SK-N-SH (cell line): Measurements from ENCODE around the gene METTL3. TPM values are rescaled to one million over a fixed set of nuclear protein-coding genes. Genes with fewer than 3 reads are reported as not detected.

Source experiments
- CTCF ChIA-PET: fragments of 300-600, 350-600 bp; formaldehyde crosslinking; extraction: SDS; loops from one replicate; lab custom pipeline; 2021; lab: Yijun Ruan, JAX
- POLR2A ChIA-PET: fragments of 350-600 bp; sonication (Branson Sonifier 250); formaldehyde crosslinking; extraction: SDS; loops from one replicate; lab custom pipeline; 2020; ENCODE audit warnings: antibody characterized with exemption, inconsistent platforms; lab: Yijun Ruan, JAX
- DNase-seq: peaks from one replicate; pipeline ENCODE4 v3.0.0; 2012
- H2AFZ ChIP-seq: fragments of 200-600 bp; sonication (generic); 2 replicates; pipeline ENCODE4 v1.8.1; 2016; ENCODE audit warnings: antibody characterized with exemption, mild to moderate bottlenecking, low read depth
- H3F3A ChIP-seq: fragments of 200-600 bp; sonication (generic); replicated peaks from 2 replicates; pipeline ENCODE3; 2016; ENCODE audit warnings: antibody characterized with exemption, mild to moderate bottlenecking; ENCODE audit not compliant: insufficient read depth
- H3K27ac ChIP-seq, 2 experiments: fragments of 200-500 bp in 1 of 2; fragments of 200-600 bp in 1 of 2; sonication (Bioruptor generic) in 1 of 2; sonication (generic), shearing (Covaris generic) in 1 of 2; 2 replicates each; pipeline versions ENCODE4 v1.5.1 to v1.6.1; 2014 to 2016; ENCODE audit warnings: low read depth in 2 of 2, inconsistent platforms in 1 of 2, low read length in 1 of 2, mild to moderate bottlenecking in 1 of 2, mixed read lengths in 1 of 2
- H3K27me3 ChIP-seq: fragments of 200-600 bp; sonication (generic), shearing (Covaris generic); 2 replicates; pipeline ENCODE4 v1.6.1; 2016; ENCODE audit warnings: mixed run types; ENCODE audit not compliant: insufficient read depth
- H3K36me3 ChIP-seq, 2 experiments: fragments of 200-500 bp in 1 of 2; fragments of 200-600 bp in 1 of 2; sonication (Bioruptor generic) in 1 of 2; sonication (generic) in 1 of 2; replicated peaks in 1 of 2; 2 replicates each; pipeline versions ENCODE3 to v1.5.1; 2014 to 2016; ENCODE audit warnings: low read length in 1 of 2, mild to moderate bottlenecking in 1 of 2; ENCODE audit not compliant: insufficient read depth in 2 of 2, control insufficient read depth in 1 of 2
- H3K4me1 ChIP-seq, 2 experiments: fragments of 200-500 bp in 1 of 2; fragments of 200-600 bp in 1 of 2; sonication (Bioruptor generic) in 1 of 2; sonication (generic), shearing (Covaris generic) in 1 of 2; 2 replicates each; pipeline versions ENCODE4 v1.5.1 to v1.6.1; 2014 to 2016; ENCODE audit warnings: low read depth in 1 of 2, low read length in 1 of 2, mixed run types in 1 of 2; ENCODE audit not compliant: insufficient read depth in 2 of 2, control insufficient read depth in 1 of 2
- H3K4me2 ChIP-seq: fragments of 200-600 bp; sonication (generic), shearing (Covaris generic); 2 replicates; pipeline ENCODE4 v1.6.1; 2017; ENCODE audit warnings: mixed run types
- H3K4me3 ChIP-seq, 2 experiments: fragments of 200-500 bp in 1 of 2; fragments of 200-600 bp in 1 of 2; sonication (Bioruptor generic) in 1 of 2; sonication (generic), shearing (Covaris generic) in 1 of 2; 2 replicates each; pipeline versions ENCODE4 v1.5.1 to v1.8.1; 2014 to 2016; ENCODE audit warnings: low read depth in 2 of 2, inconsistent platforms in 1 of 2, low read length in 1 of 2, mild to moderate bottlenecking in 1 of 2, mixed read lengths in 1 of 2, moderate library complexity in 1 of 2
- H3K79me2 ChIP-seq: fragments of 200-600 bp; sonication (generic); 2 replicates; pipeline ENCODE4 v1.8.1; 2017; ENCODE audit warnings: mild to moderate bottlenecking; ENCODE audit not compliant: insufficient read depth
- H3K9ac ChIP-seq: fragments of 200-600 bp; sonication (generic); 2 replicates; pipeline ENCODE4 v1.6.1; 2017; ENCODE audit warnings: mixed run types
- H3K9me2 ChIP-seq: fragments of 200-600 bp; sonication (generic); 2 replicates; pipeline ENCODE4 v1.6.1; 2017; ENCODE audit warnings: mixed run types
- H3K9me3 ChIP-seq: fragments of 200-600 bp; sonication (generic); 2 replicates; pipeline ENCODE4 v1.6.1; 2017; ENCODE audit warnings: mixed run types, mild to moderate bottlenecking, moderate library complexity
- H4K20me1 ChIP-seq: fragments of 200-600 bp; sonication (generic); 2 replicates; pipeline ENCODE4 v1.6.1; 2017; ENCODE audit warnings: mild to moderate bottlenecking, mixed run types; ENCODE audit not compliant: insufficient read depth
- GABPA ChIP-seq: IDR thresholded peaks from 2 replicates; pipeline ENCODE4 v1.4.0; 2012; ENCODE audit warnings: low read depth, mild to moderate bottlenecking
- GATA2 ChIP-seq: sonication (generic); formaldehyde crosslinking; IDR thresholded peaks from 2 replicates; pipeline ENCODE4 v1.5.0; 2020; ENCODE audit warnings: mild to moderate bottlenecking, missing genetic modification reagents
- JUND ChIP-seq: IDR thresholded peaks from 2 replicates; pipeline ENCODE4 v1.4.0; 2012
- MEF2A ChIP-seq: IDR thresholded peaks from 2 replicates; pipeline ENCODE4 v1.4.0; 2012; ENCODE audit warnings: low read depth, borderline replicate concordance
- PBX3 ChIP-seq: IDR thresholded peaks from 2 replicates; pipeline ENCODE4; 2012
- REST ChIP-seq: IDR thresholded peaks from 2 replicates; pipeline ENCODE4 v1.6.1; 2012; ENCODE audit warnings: mild to moderate bottlenecking, low read depth, low read length, moderate library complexity
- RFX5 ChIP-seq: IDR thresholded peaks from 2 replicates; pipeline ENCODE4 v1.6.1; 2012; ENCODE audit warnings: mild to moderate bottlenecking, improper control_type of control experiment, low read length
- TCF12 ChIP-seq: IDR thresholded peaks from 2 replicates; pipeline ENCODE4 v1.4.0; 2012
- TEAD4 ChIP-seq: IDR thresholded peaks from 2 replicates; pipeline ENCODE4 v1.4.0; 2012; ENCODE audit warnings: mild to moderate bottlenecking, borderline replicate concordance; ENCODE audit not compliant: insufficient read depth
- ZBTB33 ChIP-seq: IDR thresholded peaks from 2 replicates; pipeline ENCODE4 v1.4.0; 2012; ENCODE audit warnings: low read depth, borderline replicate concordance
- WGBS: methylation state at CpG from one replicate; pipeline ENCODE4 v1.1.6; 2017; ENCODE audit warnings: low lambda C conversion rate; 5-methylcytosine and 5-hydroxymethylcytosine counted together
- polyA plus RNA-seq, 3 experiments: library from polyadenylated mRNA; depleted of rRNA; stranded (reverse); fragments of >200 nt; gene quantifications; 2 replicates each; pipeline ENCODE4 v1.2.3, GENCODE V29; 2012

METTL3 gene
- polyA plus RNA-seq, 1 of the 3 experiments (the other 2 are of a cell fraction), result 118 TPM

- TF ChIP-seq REST, result no peak
These were observed 24.6 kb upstream of the METTL3 start (continued) for GRCh38 chr14:21535545-21536417.

- POLR2A ChIA-PET, result no interaction called here
These were observed 23.4 kb upstream of the METTL3 start for GRCh38 chr14:21534576-21534975.

GRCh38 chr14:21533294-21533693, 22.2 kb upstream of the METTL3 start:
- CTCF ChIA-PET, result no interaction called here
- POLR2A ChIA-PET, result interaction anchor here (0.9 kb wide), 1 partner anchor 22 kb away, joined by 3 read pairs; the partner anchor contains the start of gene METTL3
- Histone ChIP-seq H3K36me3 (no peaks in the 10 kb centered on the region), H3K27me3 (peaks cover 42% of the 10 kb centered on the region), H3K4me1 (peaks cover 4 to 8% of the 10 kb centered on the region in 2 experiments; a peak in 2 of 4 replicates), H2AFZ (no peak overlapping the region), H3F3A (no peaks in the 10 kb centered on the region), H3K9me3 (no peaks in the 10 kb centered on the region), H3K4me3 (no peak overlapping the region), H4K20me1 (no peaks in the 10 kb centered on the region), H3K9ac (no peak overlapping the region), H3K9me2 (no peaks in the 10 kb centered on the region), H3K4me2 (no peak overlapping the region), H3K27ac (no peak overlapping the region), H3K79me2 (no peaks in the 10 kb centered on the region)
- DNase-seq, result no peak
- no peak for TF ChIP-seq MEF2A
- no peak for TF ChIP-seq JUND
- TF ChIP-seq GABPA, result no peak
- TF ChIP-seq ZBTB33, result no peak
- no peak for TF ChIP-seq RFX5

More at GRCh38 chr14:21534576-21534975, 23.4 kb upstream of the METTL3 start:
- Histone ChIP-seq H3K9ac (no peak overlapping the region), H3K27ac (no peak overlapping the region), H3K9me3 (no peaks in the 10 kb centered on the region), H3K4me3 (no peak overlapping the region), H3K79me2 (no peaks in the 10 kb centered on the region), H3K9me2 (no peaks in the 10 kb centered on the region), H3K4me1 (peaks cover 4 to 8% of the 10 kb centered on the region in 2 experiments; a peak in 2 of 4 replicates), H3F3A (no peaks in the 10 kb centered on the region), H4K20me1 (no peaks in the 10 kb centered on the region), H3K27me3 (peaks cover 40% of the 10 kb centered on the region), H2AFZ (no peak overlapping the region)
- 66% methylated on average over 4 of the region's 4 CpGs for WGBS
- DNase-seq, result no peak
- TF ChIP-seq PBX3 (no peak), TCF12 (no peak), TEAD4 (no peak), GATA2 (no peak)
- TF ChIP-seq, all 33 proteins: peak for 0
- Histone ChIP-seq H3K4me2 (no peak overlapping the region), H3K36me3 (no peaks in the 10 kb centered on the region)
- CTCF ChIA-PET, result interaction anchor here (1.0 to 1.1 kb wide), 3 partner anchors 9 to 442 kb away, joined by 3 to 4 read pairs (median 3); partner anchors contain the start of gene SALL2
